GOT3 (cell line): ENCODE results near the gene STK32B.

ENCODE experiments used
- DNase-seq: peaks from one replicate; lab custom pipeline; 2025; ENCODE audit warnings: mixed read lengths; lab: John Stamatoyannopoulos, UW

The STK32B gene

GRCh38 chr4:5125321-5125720 lies 74.0 kb downstream of the STK32B start:
- DNase-seq = no peak

- no peak for DNase-seq
These were observed 75.0 kb downstream of the STK32B start for GRCh38 chr4:5126231-5126630.

GRCh38 chr4:5126857-5127256 lies 75.6 kb downstream of the STK32B start:
- no peak for DNase-seq

- DNase-seq = no peak
These were observed 76.3 kb downstream of the STK32B start for GRCh38 chr4:5127556-5127955.

- no peak for DNase-seq
These were observed 77.3 kb downstream of the STK32B start for GRCh38 chr4:5128569-5128968.

- DNase-seq = no peak
These were observed 81.9 kb downstream of the STK32B start for GRCh38 chr4:5133201-5133600.

- no peak for DNase-seq
These were observed 82.8 kb downstream of the STK32B start for GRCh38 chr4:5133933-5134594.

GRCh38 chr4:5134620-5135019 lies 83.3 kb downstream of the STK32B start:
- no peak for DNase-seq

GRCh38 chr4:5137226-5137625 lies 85.9 kb downstream of the STK32B start:
- DNase-seq = no peak

GRCh38 chr4:5137927-5138326 lies 86.6 kb downstream of the STK32B start:
- DNase-seq = no peak

- DNase-seq = no peak
These were observed 87.1 kb downstream of the STK32B start for GRCh38 chr4:5138389-5138788.

- DNase-seq = no peak
These were observed 87.9 kb downstream of the STK32B start for GRCh38 chr4:5139141-5139540.

- no peak for DNase-seq
These were observed 90.5 kb downstream of the STK32B start for GRCh38 chr4:5141802-5142201.

GRCh38 chr4:5142726-5143125 lies 91.4 kb downstream of the STK32B start:
- no peak for DNase-seq

- no peak for DNase-seq
These were observed 92.1 kb downstream of the STK32B start for GRCh38 chr4:5143306-5143861.

- DNase-seq = no peak
These were observed 92.7 kb downstream of the STK32B start for GRCh38 chr4:5143940-5144339.

GRCh38 chr4:5144384-5144783 lies 93.1 kb downstream of the STK32B start:
- DNase-seq = no peak

GRCh38 chr4:5146248-5146647 lies 95.0 kb downstream of the STK32B start:
- DNase-seq = no peak

- no peak for DNase-seq
These were observed 101.2 kb downstream of the STK32B start for GRCh38 chr4:5152521-5152920.

GRCh38 chr4:5156682-5157081 lies 105.4 kb downstream of the STK32B start:
- no peak for DNase-seq

- DNase-seq = no peak
These were observed 106.8 kb downstream of the STK32B start for GRCh38 chr4:5157791-5158770.

- DNase-seq = no peak
These were observed 107.5 kb downstream of the STK32B start for GRCh38 chr4:5158825-5159224.

- DNase-seq = no peak
These were observed 109.4 kb downstream of the STK32B start for GRCh38 chr4:5160668-5161067.
